GM19397 (cell line): ENCODE results near the gene OTOG.

ENCODE experiments used
- ATAC-seq: cut with Tn5 transposase; IDR thresholded peaks from one replicate; pipeline ENCODE4 v1.9.1; 2021; ENCODE audit warnings: mild to moderate bottlenecking, moderate library complexity; ENCODE audit not compliant: unreplicated experiment

Gene OTOG

DNA sequence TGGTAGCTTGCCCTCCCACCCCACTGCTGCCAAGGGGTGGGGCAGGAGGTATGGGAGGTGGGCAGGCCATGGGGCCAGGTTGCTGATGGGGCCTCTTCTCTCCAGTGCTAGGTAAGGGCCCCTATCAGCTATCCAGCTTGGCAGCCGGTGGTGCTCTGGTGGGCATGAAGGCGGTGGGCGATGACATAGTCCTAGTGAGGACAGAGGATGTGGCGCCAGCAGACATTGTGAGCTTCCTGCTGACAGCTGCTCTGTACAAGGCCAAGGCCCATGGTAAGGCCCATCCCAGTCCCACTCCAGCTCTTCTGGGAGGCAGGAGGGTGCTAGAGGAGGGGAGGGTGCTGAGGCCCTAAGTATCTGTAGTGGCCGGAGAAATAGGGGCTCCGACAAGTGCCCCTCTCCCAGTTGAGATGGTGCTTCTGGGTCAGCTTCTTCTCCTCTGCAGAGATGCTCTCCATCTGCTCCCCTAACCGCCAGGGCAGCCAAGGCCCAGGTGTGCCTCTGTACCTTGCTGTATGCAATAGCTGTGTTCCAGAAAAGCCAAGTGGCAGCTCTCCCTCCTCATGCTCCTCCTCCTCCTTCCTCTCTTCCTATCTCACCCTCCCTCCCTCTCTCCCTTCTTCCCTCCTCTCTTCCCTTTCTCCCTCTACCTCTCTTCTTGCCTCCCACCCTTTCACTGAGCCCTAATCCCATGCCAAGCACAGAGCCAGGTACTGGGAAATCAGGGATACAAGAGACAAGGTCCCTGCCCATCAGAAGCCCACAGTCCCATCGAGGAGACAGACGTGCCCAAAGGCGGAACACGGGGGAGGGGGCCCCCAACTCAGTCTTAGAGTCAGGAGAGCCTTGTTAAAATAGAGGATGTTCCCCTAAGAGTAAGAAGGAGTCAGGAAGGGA, 55.3 kb downstream of the OTOG start:
- no peak for ATAC-seq

- no peak for ATAC-seq
Observed at GRCh38 chr11:17603056-17603825, 56.2 kb downstream of the OTOG start.

GRCh38 chr11:17604201-17604914, 57.3 kb downstream of the OTOG start:
- ATAC-seq, result no peak

- no peak for ATAC-seq
Observed at GRCh38 chr11:17604915-17605233, 57.8 kb downstream of the OTOG start.

DNA sequence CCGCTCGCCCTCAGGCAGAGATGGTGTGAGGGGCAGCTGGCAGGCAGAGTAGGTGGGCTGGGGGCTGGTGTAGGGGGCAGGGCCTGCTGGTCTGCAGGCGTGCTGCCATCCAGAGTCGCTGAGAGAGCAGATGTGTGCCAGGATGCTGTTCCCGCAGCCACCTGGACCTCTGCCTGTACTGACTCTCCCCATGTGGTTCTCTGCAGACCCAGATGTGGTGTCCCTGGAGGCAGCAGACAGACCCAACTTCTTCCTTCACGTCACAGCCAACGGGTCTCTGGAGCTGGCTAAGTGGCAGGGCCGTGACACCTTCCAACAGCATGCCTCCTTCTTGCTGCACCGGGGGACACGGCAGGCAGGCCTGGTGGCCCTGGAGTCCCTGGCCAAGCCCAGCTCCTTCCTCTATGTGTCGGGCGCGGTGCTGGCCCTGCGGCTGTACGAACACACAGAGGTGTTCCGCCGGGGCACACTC, 58.6 kb downstream of the OTOG start:
- ATAC-seq, result no peak

DNA sequence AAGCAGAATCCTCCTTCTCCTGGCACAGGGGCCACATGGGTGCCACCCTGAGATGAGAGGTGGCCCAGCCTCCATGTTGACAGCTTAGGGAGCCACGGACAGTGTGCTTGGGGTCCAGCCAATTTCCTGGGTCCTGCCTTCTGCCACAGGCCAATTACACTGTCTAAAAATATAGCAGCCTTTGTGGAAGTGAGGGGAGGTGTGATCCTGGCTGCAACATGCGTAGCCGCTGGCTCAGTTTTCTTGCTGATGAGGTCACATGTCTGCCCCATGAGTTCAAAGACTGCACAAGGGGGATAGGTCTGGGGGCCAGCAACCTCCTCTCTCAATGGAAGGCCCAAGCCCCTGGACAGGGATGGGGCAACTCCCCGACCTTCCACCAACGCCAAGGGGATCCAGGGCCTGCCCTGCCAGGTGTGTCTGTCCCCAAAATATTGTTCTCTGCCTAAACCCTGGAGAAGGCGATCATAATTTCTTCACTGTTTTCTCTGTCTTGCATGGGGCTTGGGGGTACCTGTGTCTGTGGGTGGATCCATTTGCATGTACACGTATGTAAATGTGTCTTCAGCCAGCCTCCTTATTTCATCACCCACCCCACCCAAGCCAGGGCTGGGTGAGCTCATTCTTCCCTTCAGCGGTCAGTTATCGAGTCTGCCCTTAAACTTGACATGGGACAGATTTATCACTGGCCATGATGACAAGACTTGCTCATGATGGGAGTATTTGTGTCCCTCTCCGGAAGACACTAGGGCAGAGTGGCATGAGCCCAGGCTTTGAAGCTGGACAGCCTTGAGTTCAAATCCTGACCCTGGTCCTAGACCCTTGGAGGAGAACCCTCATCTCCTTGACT, 59.4 kb downstream of the OTOG start:
- ATAC-seq, result no peak

DNA sequence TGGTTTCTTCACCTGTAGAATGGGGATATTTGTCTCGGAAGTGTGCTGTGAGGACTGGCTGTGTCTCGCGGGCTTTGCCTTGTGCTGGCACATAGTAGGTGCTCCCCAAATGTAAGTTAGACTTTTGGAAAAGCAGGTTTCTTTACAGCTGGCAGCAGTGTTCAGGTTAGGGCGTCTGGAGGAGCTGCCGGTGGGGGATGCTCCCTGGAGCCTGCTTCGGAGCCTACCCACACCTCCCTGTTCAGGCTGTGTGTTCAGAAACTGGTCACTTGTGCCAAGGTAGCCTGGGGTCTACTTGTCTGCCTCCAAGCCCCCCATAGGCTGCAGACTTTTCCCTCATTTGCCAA, 60.0 kb downstream of the OTOG start:
- no peak for ATAC-seq

- ATAC-seq, result no peak
Observed at GRCh38 chr11:17607591-17608570, 60.8 kb downstream of the OTOG start.

DNA sequence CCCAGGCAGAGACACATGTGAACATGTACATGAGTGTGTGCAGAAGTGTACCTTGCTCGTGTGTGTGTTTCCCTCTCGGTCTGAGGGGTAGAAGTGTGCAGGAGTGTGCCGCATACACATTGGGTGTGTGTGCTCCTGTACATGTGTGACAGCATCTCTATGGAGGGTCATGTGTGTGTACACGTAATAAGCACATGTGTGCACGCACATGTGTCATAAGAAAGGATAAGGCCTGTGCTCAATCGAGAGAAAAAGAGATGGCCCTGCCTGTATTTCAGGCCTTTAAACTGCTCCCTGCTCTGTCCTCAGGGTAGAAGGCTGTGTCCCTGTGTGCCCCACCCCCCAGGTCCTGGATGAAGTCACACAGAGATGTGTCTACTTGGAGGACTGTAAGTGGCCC, 61.8 kb downstream of the OTOG start:
- no peak for ATAC-seq

DNA sequence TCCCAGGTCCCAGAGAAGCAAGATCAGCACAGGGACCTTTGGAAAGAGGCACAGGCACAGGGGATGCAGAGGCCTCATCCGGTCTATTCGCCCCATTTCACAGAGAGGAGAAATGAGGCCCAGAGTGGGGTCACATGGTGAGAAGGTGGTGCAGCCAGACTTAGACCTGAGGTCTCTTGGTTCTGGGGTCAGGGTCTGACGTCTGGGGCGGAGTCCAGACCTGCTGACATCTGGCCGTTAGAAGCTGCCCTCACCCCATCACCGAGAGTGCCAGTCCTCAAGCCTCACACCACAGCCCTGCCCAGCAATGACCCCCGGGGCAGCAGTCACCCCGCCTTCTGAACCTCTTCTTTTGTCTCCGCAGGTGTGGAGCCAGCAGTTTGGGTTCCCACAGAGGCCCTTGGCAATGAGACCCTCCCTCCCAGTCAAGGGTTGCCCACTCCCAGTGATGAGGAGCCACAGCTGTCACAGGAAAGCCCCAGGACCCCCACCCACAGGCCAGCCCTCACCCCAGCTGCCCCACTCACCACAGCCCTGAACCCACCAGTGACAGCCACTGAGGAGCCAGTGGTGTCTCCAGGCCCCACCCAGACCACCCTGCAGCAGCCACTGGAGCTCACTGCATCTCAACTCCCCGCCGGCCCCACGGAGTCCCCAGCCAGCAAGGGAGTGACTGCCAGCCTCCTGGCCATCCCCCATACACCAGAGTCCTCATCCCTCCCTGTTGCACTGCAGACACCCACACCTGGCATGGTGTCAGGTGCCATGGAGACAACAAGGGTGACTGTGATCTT, 62.4 kb downstream of the OTOG start:
- ATAC-seq, result no peak

- no peak for ATAC-seq
Observed at GRCh38 chr11:17610085-17610894, 63.2 kb downstream of the OTOG start.

- ATAC-seq, result no peak
Observed at GRCh38 chr11:17611049-17611448, 64.0 kb downstream of the OTOG start.

- no peak for ATAC-seq
Observed at GRCh38 chr11:17611503-17612220, 64.6 kb downstream of the OTOG start.

GRCh38 chr11:17612221-17613188, 65.4 kb downstream of the OTOG start:
- no peak for ATAC-seq

- ATAC-seq, result no peak
Observed at GRCh38 chr11:17613428-17613962, 66.4 kb downstream of the OTOG start.

DNA sequence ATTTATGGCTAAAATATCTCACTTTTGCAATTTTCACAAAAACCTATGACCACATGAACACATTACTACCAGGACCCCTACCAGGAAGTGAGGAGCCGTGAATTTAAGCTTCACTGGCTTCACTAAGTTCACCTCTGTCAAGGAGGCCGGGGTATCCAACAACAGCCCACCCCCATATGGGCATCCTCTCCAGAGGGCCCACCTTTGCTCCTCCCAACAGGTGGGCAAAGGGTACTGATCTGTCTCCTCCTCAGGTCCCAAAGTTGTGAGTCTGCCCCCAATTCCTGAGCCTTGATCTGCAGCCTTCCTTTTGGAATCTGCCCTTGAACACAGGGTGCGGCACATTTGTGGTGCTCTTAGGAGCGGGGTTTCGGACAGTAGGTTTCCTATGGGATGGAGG, 66.9 kb downstream of the OTOG start:
- no peak for ATAC-seq
